ENCODE measurements around the gene KIF13A. TPM values are rescaled to one million over a fixed set of nuclear protein-coding genes. Genes with fewer than 3 reads are reported as not detected.
A peak's percentile ranks its signal among the peaks of the same experiment; 100 is the strongest.

The KIF13A gene
- total and polyA plus RNA-seq, 9 of the 15 experiments (the other 6 are each of a cell fraction or from before 2014, with no cell fraction given), result 3.6 to 44.3 (median 29.7) TPM

- Histone ChIP-seq H3K27ac (ENCODE audit: extremely low read depth, low read depth, low read length) (peak overlapping the region; percentile 29; the same call in 1 of the 3 replicates), H3K9me3 (replicated peaks; ENCODE audit: control insufficient read depth, insufficient read depth, low read depth, low read length) (no peaks in the 10 kb centered on the region), H3K4me2 (ENCODE audit: insufficient read depth, low read length) (no peak overlapping the region), H3K9ac (ENCODE audit: insufficient read depth in 1 of 2, low read depth in 2 of 2, low read length in 2 of 2) (no peak overlapping the region), H4K20me1 (replicated peaks; ENCODE audit: control insufficient read depth, insufficient read depth, low read length) (no peaks in the 10 kb centered on the region), H3K4me1 (replicated peaks in 1 of 2; ENCODE audit: control insufficient read depth in 2 of 2, insufficient read depth in 2 of 2, low read length in 2 of 2) (peaks cover 13 to 45% of the 10 kb centered on the region in 2 experiments; a peak in 4 of 5 replicates), H3K79me2 (ENCODE audit: control insufficient read depth, insufficient read depth, low read length) (no peaks in the 10 kb centered on the region; the same call in 2 of the 3 replicates), H3K36me3 (ENCODE audit: control insufficient read depth, insufficient read depth, low read length) (peaks cover 8% of the 10 kb centered on the region; the same call in 2 of the 3 replicates), H3K4me3 (no peak overlapping the region), H3K9me1 (ENCODE audit: control insufficient read depth, insufficient read depth, low read length) (no peaks in the 10 kb centered on the region), H2AFZ (ENCODE audit: low read depth, low read length) (no peak overlapping the region), H3K27me3 (ENCODE audit: control insufficient read depth in 2 of 2, insufficient read depth in 2 of 2, low read length in 2 of 2) (no peaks in the 10 kb centered on the region)
- no peak for FAIRE-seq
- in situ Hi-C loops (cut with MboI) (no loop called here), intact Hi-C loops (cut with micrococcal nuclease) (no loop called here)
- 71% methylated on average over 12 of the region's 12 CpGs for WGBS (ENCODE audit: insufficient coverage, low coverage, missing lambda C conversion rate)
- BruUV-seq (replicated peaks), result no TSS peak
- peak in 1 of 4 experiments; percentile 50 for DNase-seq (ENCODE audit: extremely low read depth in 1 of 4, low spot score in 3 of 4)
- CTCF ChIA-PET (ENCODE audit: low intra/inter-chr PET ratio), result no interaction called here
- ATAC-seq, result peak; percentile 29; the same call in 2 of the 3 replicates
- POLR2A ChIA-PET, result interaction anchor here (0.6 to 1.6 kb wide), 8 partner anchors 11 to 369 kb away, joined by 3 to 6 read pairs (median 4); no protein-coding TSS in a partner anchor
- TF ChIP-seq MTA2 (IDR thresholded peaks at IDR 0.05; ENCODE audit: low read depth) (peak; percentile 11; the same call in 1 of the 2 replicates), TRIM24 (IDR thresholded peaks at IDR 0.05) (0 out of 4 replicates have a peak, but pooled peaks have one; percentile 35 to 52), MAFF (IDR thresholded peaks at IDR 0.05; ENCODE audit: low read length) (peak; percentile 34; the same call in 1 of the 2 replicates), ZBTB12 (CRISPR knock-in tag; IDR thresholded peaks at IDR 0.05) (0 out of 2 replicates have a peak, but pooled peaks have one; percentile 14), PHB2 (IDR thresholded peaks at IDR 0.05; ENCODE audit: low read depth) (no peak), MYC (IDR thresholded peaks at IDR 0.05; ENCODE audit: low read depth, low read length) (no peak), MYC (CRISPR knock-in tag; IDR thresholded peaks at IDR 0.05; ENCODE audit: borderline replicate concordance, low read depth) (0 out of 2 replicates have a peak, but pooled peaks have one; percentile 41), CC2D1A (IDR thresholded peaks at IDR 0.05) (peak; percentile 74), ZKSCAN1 (IDR thresholded peaks at IDR 0.05; ENCODE audit: low read depth, low read length) (no peak), CBX1 (IDR thresholded peaks at IDR 0.05; ENCODE audit: low read depth) (peak; percentile 75; the same call in 1 of the 2 replicates), FOSL1 (tag; conservative IDR thresholded peaks at IDR 0.05) (peak; percentile 98), LCOR (CRISPR knock-in tag; IDR thresholded peaks at IDR 0.05) (no peak), MBD2 (IDR thresholded peaks at IDR 0.05; ENCODE audit: borderline replicate concordance, low read depth) (no peak), ELF4 (CRISPR knock-in tag; IDR thresholded peaks at IDR 0.05) (peak; percentile 14; the same call in 1 of the 2 replicates), NCOR1 (IDR thresholded peaks at IDR 0.05) (peak; percentile 31; the same call in 1 of the 2 replicates), MTA1 (IDR thresholded peaks at IDR 0.05; ENCODE audit: borderline replicate concordance) (0 out of 2 replicates have a peak, but pooled peaks have one; percentile 29), HDAC2 (IDR thresholded peaks at IDR 0.05) (peak; percentile 75), ZNF586 (CRISPR knock-in tag; conservative IDR thresholded peaks at IDR 0.05) (no peak)
- TF ChIP-seq, protein P1, sequence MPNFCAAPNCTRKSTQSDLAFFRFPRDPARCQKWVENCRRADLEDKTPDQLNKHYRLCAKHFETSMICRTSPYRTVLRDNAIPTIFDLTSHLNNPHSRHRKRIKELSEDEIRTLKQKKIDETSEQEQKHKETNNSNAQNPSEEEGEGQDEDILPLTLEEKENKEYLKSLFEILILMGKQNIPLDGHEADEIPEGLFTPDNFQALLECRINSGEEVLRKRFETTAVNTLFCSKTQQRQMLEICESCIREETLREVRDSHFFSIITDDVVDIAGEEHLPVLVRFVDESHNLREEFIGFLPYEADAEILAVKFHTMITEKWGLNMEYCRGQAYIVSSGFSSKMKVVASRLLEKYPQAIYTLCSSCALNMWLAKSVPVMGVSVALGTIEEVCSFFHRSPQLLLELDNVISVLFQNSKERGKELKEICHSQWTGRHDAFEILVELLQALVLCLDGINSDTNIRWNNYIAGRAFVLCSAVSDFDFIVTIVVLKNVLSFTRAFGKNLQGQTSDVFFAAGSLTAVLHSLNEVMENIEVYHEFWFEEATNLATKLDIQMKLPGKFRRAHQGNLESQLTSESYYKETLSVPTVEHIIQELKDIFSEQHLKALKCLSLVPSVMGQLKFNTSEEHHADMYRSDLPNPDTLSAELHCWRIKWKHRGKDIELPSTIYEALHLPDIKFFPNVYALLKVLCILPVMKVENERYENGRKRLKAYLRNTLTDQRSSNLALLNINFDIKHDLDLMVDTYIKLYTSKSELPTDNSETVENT (CRISPR knock-in tag; IDR thresholded peaks at IDR 0.05), result no peak
Measured at GRCh38 chr6:17863901-17864754, 123.3 kb downstream of the KIF13A start.
